Vagina (tissue), 2 donors: ENCODE measurements around the gene WDR1. TPM values are rescaled to one million over a fixed set of nuclear protein-coding genes. Genes with fewer than 3 reads are reported as not detected.
A peak's percentile ranks its signal among the peaks of the same experiment; 100 is the strongest.

ENCODE experiments used
- DNase-seq, 2 donors: peaks; one replicate each; pipeline ENCODE4 v3.0.0-alpha.2; 2017; ENCODE audit errors: extremely low spot score in 2 of 2
- H3K27ac ChIP-seq: fragments of 200-600 bp; sonication (generic); one replicate; pipeline ENCODE4 v1.5.1; 2019
- H3K27me3 ChIP-seq: fragments of 200-600 bp; sonication (generic); one replicate; pipeline ENCODE4 v1.5.1; 2019
- H3K36me3 ChIP-seq, 2 donors: fragments of 200-600 bp; sonication (generic); one replicate each; pipeline ENCODE4 v1.5.1; 2017 to 2019
- H3K4me1 ChIP-seq: fragments of 200-600 bp; sonication (generic); one replicate; pipeline ENCODE4 v1.5.1; 2019
- H3K4me3 ChIP-seq, 2 donors: fragments of 200-600 bp; sonication (generic); 1 replicate in 1 of 2; 2 replicates in 1 of 2; pipeline ENCODE4 v1.5.1; 2016 to 2019
- H3K9me3 ChIP-seq: fragments of 200-600 bp; sonication (generic); one replicate; pipeline ENCODE4 v1.5.1; 2019
- CTCF ChIP-seq, 3 experiments: fragments of 450-650 bp in 2 of 3; fragments of 200-600 bp in 1 of 3; sonication (generic) in 1 of 3; IDR thresholded peaks; one replicate each; pipeline ENCODE4 v1.5.1; 2017 to 2019; ENCODE audit warnings: antibody characterized with exemption in 3 of 3, mild to moderate bottlenecking in 2 of 3, moderate library complexity in 2 of 3
- POLR2A ChIP-seq, 2 donors: fragments of 450-650 bp; IDR thresholded peaks; one replicate each; pipeline ENCODE4 v1.6.1; 2017; ENCODE audit warnings: antibody characterized with exemption in 2 of 2, mild to moderate bottlenecking in 2 of 2, moderate library complexity in 2 of 2
- POLR2AphosphoS5 ChIP-seq, 2 donors: sonication (generic); formaldehyde crosslinking; IDR thresholded peaks; one replicate each; pipeline ENCODE4 v1.9.0; 2017; ENCODE audit warnings: antibody characterized with exemption in 2 of 2, mild to moderate bottlenecking in 2 of 2, low read depth in 1 of 2; ENCODE audit not compliant: insufficient read depth in 1 of 2
- intact Hi-C: fragments of 100-400 bp; cut with DNase I; formaldehyde crosslinking; loops from one replicate; pipeline ENCODE4 v1.15.1; 2023
- total RNA-seq: library from RNA; depleted of rRNA; stranded (reverse); fragments of >200 nt; gene quantifications from one replicate; pipeline ENCODE4 v1.2.3, GENCODE V29; 2016

Gene WDR1
- total RNA-seq, 1 donor from 2014 or later: 159 TPM

GRCh38 chr4:10054571-10055041 lies 62.0 kb downstream of the WDR1 start:
- Histone ChIP-seq H3K27me3 (no peaks in the 10 kb centered on the region), H3K27ac (no peak overlapping the region), H3K4me3 (no peak overlapping the region), H3K36me3 (no peaks in the 10 kb centered on the region), H3K9me3 (no peaks in the 10 kb centered on the region), H3K4me1 (no peaks in the 10 kb centered on the region)
- DNase-seq: peak; percentile 34 to 60
- TF ChIP-seq CTCF (IDR thresholded peaks at IDR 0.05) (no peak), POLR2AphosphoS5 (IDR thresholded peaks at IDR 0.05; ENCODE audit: insufficient read depth in 1 of 2, low read depth in 1 of 2) (no peak), POLR2A (IDR thresholded peaks at IDR 0.05) (no peak)
- intact Hi-C loops: no loop called here

- Histone ChIP-seq H3K4me1 (no peaks in the 10 kb centered on the region), H3K27ac (no peak overlapping the region), H3K36me3 (no peaks in the 10 kb centered on the region), H3K4me3 (no peak overlapping the region), H3K27me3 (no peaks in the 10 kb centered on the region), H3K9me3 (no peaks in the 10 kb centered on the region)
- peak; percentile 42 to 84 for DNase-seq
- no peak for TF ChIP-seq POLR2A (IDR thresholded peaks at IDR 0.05)
- no peak for TF ChIP-seq CTCF (IDR thresholded peaks at IDR 0.05)
- no peak for TF ChIP-seq POLR2AphosphoS5 (IDR thresholded peaks at IDR 0.05; ENCODE audit: insufficient read depth in 1 of 2, low read depth in 1 of 2)
- intact Hi-C loops: no loop called here
Measured at GRCh38 chr4:10053635-10054453, 62.8 kb downstream of the WDR1 start.

GRCh38 chr4:10051517-10052135 lies 65.0 kb downstream of the WDR1 start:
- Histone ChIP-seq H3K36me3 (no peaks in the 10 kb centered on the region), H3K4me1 (no peaks in the 10 kb centered on the region)

GRCh38 chr4:10050721-10051120 lies 65.9 kb downstream of the WDR1 start:
- no peaks in the 10 kb centered on the region for H3K4me1 ChIP-seq
- H3K27ac ChIP-seq: no peak overlapping the region
- no peaks in the 10 kb centered on the region for H3K36me3 ChIP-seq

More at GRCh38 chr4:10051517-10052135, 65.0 kb downstream of the WDR1 start:
- DNase-seq: peak; percentile 44 to 52
- intact Hi-C loops: no loop called here
- TF ChIP-seq CTCF (IDR thresholded peaks at IDR 0.05) (no peak), POLR2A (IDR thresholded peaks at IDR 0.05) (no peak), POLR2AphosphoS5 (IDR thresholded peaks at IDR 0.05; ENCODE audit: insufficient read depth in 1 of 2, low read depth in 1 of 2) (no peak)
- H3K27me3 ChIP-seq: no peaks in the 10 kb centered on the region
- no peaks in the 10 kb centered on the region for H3K9me3 ChIP-seq
- H3K27ac ChIP-seq: no peak overlapping the region
- no peak overlapping the region for H3K4me3 ChIP-seq

More at GRCh38 chr4:10050721-10051120, 65.9 kb downstream of the WDR1 start:
- peak in 1 of 2 donors; percentile 60 for DNase-seq
- intact Hi-C loops: no loop called here
- no peaks in the 10 kb centered on the region for H3K9me3 ChIP-seq
- TF ChIP-seq POLR2A (IDR thresholded peaks at IDR 0.05): no peak
- TF ChIP-seq POLR2AphosphoS5 (IDR thresholded peaks at IDR 0.05; ENCODE audit: insufficient read depth in 1 of 2, low read depth in 1 of 2): no peak
- TF ChIP-seq CTCF (IDR thresholded peaks at IDR 0.05): no peak
- no peaks in the 10 kb centered on the region for H3K27me3 ChIP-seq
- no peak overlapping the region for H3K4me3 ChIP-seq
